Activated CD4-positive, alpha-beta T cell treated with anti-CD3 and anti-CD28 coated beads, Interleukin-2, amount 10 ng/mL, durations not matched to agents 24 days and 14 days (primary cell): Measurements from ENCODE around the gene TTLL5. TPM values are rescaled to one million over a fixed set of nuclear protein-coding genes. Genes with fewer than 3 reads are reported as not detected.

ENCODE experiments used
- DNase-seq: peaks from one replicate; pipeline ENCODE4 v3.0.0; 2022
- H3K27ac Mint-ChIP-seq: one replicate; pipeline ENCODE4 v1.8.0; 2022; ENCODE audit warnings: mild to moderate bottlenecking, mixed read lengths
- H3K27me3 Mint-ChIP-seq: one replicate; pipeline ENCODE4 v1.8.0; 2022; ENCODE audit warnings: mixed read lengths
- H3K36me3 Mint-ChIP-seq: one replicate; pipeline ENCODE4 v1.8.0; 2022; ENCODE audit warnings: low read depth, mild to moderate bottlenecking, mixed read lengths
- H3K4me1 Mint-ChIP-seq: one replicate; pipeline ENCODE4 v1.8.0; 2021; ENCODE audit warnings: mixed read lengths
- H3K4me3 Mint-ChIP-seq: one replicate; pipeline ENCODE4 v1.8.0; 2022; ENCODE audit warnings: mild to moderate bottlenecking, moderate library complexity, mixed read lengths
- H3K9me3 Mint-ChIP-seq: one replicate; pipeline ENCODE4 v1.8.0; 2021; ENCODE audit warnings: mixed read lengths
- intact Hi-C: fragments of 100-400 bp; cut with micrococcal nuclease; formaldehyde crosslinking; loops from one replicate; pipeline ENCODE4 v1.15.1; 2023
- total RNA-seq: library from RNA; stranded (reverse); gene quantifications from 2 replicates; pipeline ENCODE4 v1.2.3, GENCODE V29; 2022

The TTLL5 gene
- total RNA-seq, 1 donor from 2014 or later, result 35.5 TPM

- Mint-ChIP-seq H3K27me3 (no peaks in the 10 kb centered on the region), H3K27ac (no peak overlapping the region), H3K4me1 (peaks cover 2% of the 10 kb centered on the region), H3K36me3 (peaks cover 5% of the 10 kb centered on the region), H3K4me3 (no peak overlapping the region), H3K9me3 (no peaks in the 10 kb centered on the region)
- no peak for DNase-seq
- intact Hi-C loops, result no loop called here
Observed at GRCh38 chr14:75885829-75886228, 224.8 kb downstream of the TTLL5 start.

GRCh38 chr14:75886636-75887348, 225.7 kb downstream of the TTLL5 start:
- H3K27me3 Mint-ChIP-seq, result no peaks in the 10 kb centered on the region
- peaks cover 5% of the 10 kb centered on the region for H3K36me3 Mint-ChIP-seq
- peaks cover 2% of the 10 kb centered on the region for H3K4me1 Mint-ChIP-seq
- no peak overlapping the region for H3K4me3 Mint-ChIP-seq
- no peaks in the 10 kb centered on the region for H3K9me3 Mint-ChIP-seq
- intact Hi-C loops, result no loop called here
- no peak overlapping the region for H3K27ac Mint-ChIP-seq
- DNase-seq, result no peak

GRCh38 chr14:75888945-75889344, 227.9 kb downstream of the TTLL5 start:
- Mint-ChIP-seq H3K9me3 (no peaks in the 10 kb centered on the region), H3K27ac (no peak overlapping the region), H3K4me3 (no peak overlapping the region)

GRCh38 chr14:75896341-75896740, 235.3 kb downstream of the TTLL5 start:
- no peak overlapping the region for H3K27ac Mint-ChIP-seq
- no peaks in the 10 kb centered on the region for H3K4me1 Mint-ChIP-seq
- H3K27me3 Mint-ChIP-seq, result no peaks in the 10 kb centered on the region
- intact Hi-C loops, result no loop called here
- H3K4me3 Mint-ChIP-seq, result no peak overlapping the region
- H3K36me3 Mint-ChIP-seq, result no peaks in the 10 kb centered on the region
- no peaks in the 10 kb centered on the region for H3K9me3 Mint-ChIP-seq
- no peak for DNase-seq

More at GRCh38 chr14:75888945-75889344, 227.9 kb downstream of the TTLL5 start:
- Mint-ChIP-seq H3K27me3 (no peaks in the 10 kb centered on the region), H3K36me3 (peaks cover 2% of the 10 kb centered on the region), H3K4me1 (no peaks in the 10 kb centered on the region)
- DNase-seq, result no peak
- intact Hi-C loops, result no loop called here

GRCh38 chr14:75904311-75904710, 243.3 kb downstream of the TTLL5 start:
- no peaks in the 10 kb centered on the region for H3K9me3 Mint-ChIP-seq
- H3K36me3 Mint-ChIP-seq, result no peaks in the 10 kb centered on the region
- no peak overlapping the region for H3K4me3 Mint-ChIP-seq
- H3K27ac Mint-ChIP-seq, result no peak overlapping the region
- H3K4me1 Mint-ChIP-seq, result no peaks in the 10 kb centered on the region
- H3K27me3 Mint-ChIP-seq, result no peaks in the 10 kb centered on the region
- no peak for DNase-seq
- intact Hi-C loops, result no loop called here

GRCh38 chr14:75905147-75905904, 244.3 kb downstream of the TTLL5 start:
- Mint-ChIP-seq H3K36me3 (no peaks in the 10 kb centered on the region), H3K27ac (no peak overlapping the region), H3K4me1 (no peaks in the 10 kb centered on the region), H3K4me3 (no peak overlapping the region), H3K9me3 (no peaks in the 10 kb centered on the region), H3K27me3 (no peaks in the 10 kb centered on the region)
- intact Hi-C loops, result no loop called here
- DNase-seq, result no peak

GRCh38 chr14:75906228-75906627, 245.2 kb downstream of the TTLL5 start:
- no peaks in the 10 kb centered on the region for H3K4me1 Mint-ChIP-seq

GRCh38 chr14:75906680-75907280, 245.7 kb downstream of the TTLL5 start:
- no peaks in the 10 kb centered on the region for H3K27me3 Mint-ChIP-seq
- H3K27ac Mint-ChIP-seq, result no peak overlapping the region
- DNase-seq, result peak; percentile 89
- intact Hi-C loops, result loop anchor here (1.0 to 2.0 kb wide), 2 partner anchors 76 to 198 kb away; no protein-coding TSS in a partner anchor
- no peaks in the 10 kb centered on the region for H3K36me3 Mint-ChIP-seq
- no peaks in the 10 kb centered on the region for H3K9me3 Mint-ChIP-seq
- H3K4me1 Mint-ChIP-seq, result no peaks in the 10 kb centered on the region
- no peak overlapping the region for H3K4me3 Mint-ChIP-seq

More at GRCh38 chr14:75906228-75906627, 245.2 kb downstream of the TTLL5 start:
- Mint-ChIP-seq H3K36me3 (no peaks in the 10 kb centered on the region), H3K4me3 (no peak overlapping the region), H3K27ac (no peak overlapping the region), H3K9me3 (no peaks in the 10 kb centered on the region), H3K27me3 (no peaks in the 10 kb centered on the region)
- intact Hi-C loops, result loop anchor here (1.0 to 2.0 kb wide), 2 partner anchors 76 to 197 kb away; no protein-coding TSS in a partner anchor
- DNase-seq, result no peak

- Mint-ChIP-seq H3K4me3 (no peak overlapping the region), H3K27ac (no peak overlapping the region), H3K36me3 (no peaks in the 10 kb centered on the region), H3K4me1 (no peaks in the 10 kb centered on the region), H3K27me3 (no peaks in the 10 kb centered on the region), H3K9me3 (no peaks in the 10 kb centered on the region)
- intact Hi-C loops, result loop anchor here (2.0 kb wide), 1 partner anchor 199 kb away; no protein-coding TSS in a partner anchor
- no peak for DNase-seq
Observed at GRCh38 chr14:75907756-75908359, 246.8 kb downstream of the TTLL5 start.

- Mint-ChIP-seq H3K4me3 (no peak overlapping the region), H3K9me3 (no peaks in the 10 kb centered on the region), H3K4me1 (no peaks in the 10 kb centered on the region), H3K36me3 (no peaks in the 10 kb centered on the region), H3K27ac (no peak overlapping the region), H3K27me3 (no peaks in the 10 kb centered on the region)
- DNase-seq, result no peak
- intact Hi-C loops, result no loop called here
Observed at GRCh38 chr14:75909630-75910029, 248.6 kb downstream of the TTLL5 start.

GRCh38 chr14:75910048-75910447, 249.0 kb downstream of the TTLL5 start:
- Mint-ChIP-seq H3K27me3 (no peaks in the 10 kb centered on the region), H3K4me3 (no peak overlapping the region), H3K9me3 (no peaks in the 10 kb centered on the region), H3K4me1 (no peaks in the 10 kb centered on the region), H3K36me3 (no peaks in the 10 kb centered on the region), H3K27ac (no peak overlapping the region)
- intact Hi-C loops, result no loop called here
- no peak for DNase-seq

GRCh38 chr14:75911883-75912282, 250.8 kb downstream of the TTLL5 start:
- intact Hi-C loops, result no loop called here
- no peak for DNase-seq
- H3K4me1 Mint-ChIP-seq, result no peaks in the 10 kb centered on the region
- H3K4me3 Mint-ChIP-seq, result no peak overlapping the region
- H3K27ac Mint-ChIP-seq, result no peak overlapping the region
- no peaks in the 10 kb centered on the region for H3K27me3 Mint-ChIP-seq
- H3K36me3 Mint-ChIP-seq, result no peaks in the 10 kb centered on the region
- no peaks in the 10 kb centered on the region for H3K9me3 Mint-ChIP-seq

- DNase-seq, result no peak
- Mint-ChIP-seq H3K9me3 (no peaks in the 10 kb centered on the region), H3K4me1 (no peaks in the 10 kb centered on the region), H3K4me3 (no peak overlapping the region), H3K27me3 (no peaks in the 10 kb centered on the region), H3K27ac (no peak overlapping the region), H3K36me3 (no peaks in the 10 kb centered on the region)
- intact Hi-C loops, result no loop called here
Observed at GRCh38 chr14:75913183-75913582, 252.1 kb downstream of the TTLL5 start.

GRCh38 chr14:75915045-75915444, 254.0 kb downstream of the TTLL5 start:
- no peak for DNase-seq
- H3K36me3 Mint-ChIP-seq, result peaks cover 1% of the 10 kb centered on the region
- H3K27me3 Mint-ChIP-seq, result no peaks in the 10 kb centered on the region
- no peaks in the 10 kb centered on the region for H3K4me1 Mint-ChIP-seq
- H3K4me3 Mint-ChIP-seq, result no peak overlapping the region
- H3K9me3 Mint-ChIP-seq, result no peaks in the 10 kb centered on the region
- H3K27ac Mint-ChIP-seq, result no peak overlapping the region
- intact Hi-C loops, result no loop called here
